Glomerular endothelial cell (primary cell): ENCODE measurements around the gene PTEN. TPM values are rescaled to one million over a fixed set of nuclear protein-coding genes. Genes with fewer than 3 reads are reported as not detected.

Experiments used
- DNase-seq: peaks from one replicate; pipeline ENCODE4 v3.0.0-alpha.2; 2011; ENCODE audit warnings: low read depth, low spot score; ENCODE audit errors: extremely low read depth
- total RNA-seq: library from RNA; depleted of rRNA; stranded (reverse); fragments of >200 nt; gene quantifications from 2 replicates; pipeline ENCODE4 v1.2.3, GENCODE V29; 2015

Gene PTEN
- total RNA-seq, 1 donor from 2014 or later: 64.8 TPM

DNA sequence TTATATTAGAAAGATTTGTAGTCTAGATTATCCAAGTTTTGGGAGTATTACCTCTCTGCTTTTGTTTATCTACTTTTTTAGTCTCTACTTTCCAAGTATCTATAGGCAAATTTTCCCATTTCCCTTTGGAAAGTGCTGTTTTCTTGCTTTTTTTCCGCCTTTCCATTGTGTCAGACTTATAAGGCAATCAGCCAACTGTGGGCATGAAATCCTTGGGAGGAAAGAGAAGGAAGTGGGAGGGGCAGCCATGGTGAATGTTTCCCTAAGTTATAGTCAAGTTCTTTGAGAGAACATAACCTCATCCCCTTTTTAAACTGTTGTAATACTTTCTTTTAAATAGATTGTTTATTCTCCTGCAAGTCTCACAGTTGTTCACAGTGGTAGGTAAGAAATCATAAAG, 52.6 kb downstream of the PTEN start:
- DNase-seq: no peak

DNA sequence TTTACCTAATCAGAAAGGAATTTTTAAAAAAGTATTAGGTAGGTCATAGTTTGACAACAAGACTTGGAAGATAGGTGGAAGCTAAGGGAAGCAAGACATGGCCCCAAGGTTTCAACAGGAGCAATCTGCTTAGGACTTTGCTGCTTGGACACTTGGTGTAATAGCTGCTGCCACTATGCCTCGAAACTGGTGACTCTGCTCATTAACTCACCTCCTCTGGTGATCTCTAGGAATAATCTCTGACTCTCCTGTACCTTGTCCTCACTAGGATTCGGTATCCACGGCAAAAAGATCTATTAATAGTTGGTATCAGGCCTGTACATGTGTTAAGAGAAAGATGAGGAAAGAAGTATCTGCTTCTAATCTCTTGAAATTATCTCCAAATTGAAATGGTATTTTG, 53.1 kb downstream of the PTEN start:
- DNase-seq: no peak

DNA sequence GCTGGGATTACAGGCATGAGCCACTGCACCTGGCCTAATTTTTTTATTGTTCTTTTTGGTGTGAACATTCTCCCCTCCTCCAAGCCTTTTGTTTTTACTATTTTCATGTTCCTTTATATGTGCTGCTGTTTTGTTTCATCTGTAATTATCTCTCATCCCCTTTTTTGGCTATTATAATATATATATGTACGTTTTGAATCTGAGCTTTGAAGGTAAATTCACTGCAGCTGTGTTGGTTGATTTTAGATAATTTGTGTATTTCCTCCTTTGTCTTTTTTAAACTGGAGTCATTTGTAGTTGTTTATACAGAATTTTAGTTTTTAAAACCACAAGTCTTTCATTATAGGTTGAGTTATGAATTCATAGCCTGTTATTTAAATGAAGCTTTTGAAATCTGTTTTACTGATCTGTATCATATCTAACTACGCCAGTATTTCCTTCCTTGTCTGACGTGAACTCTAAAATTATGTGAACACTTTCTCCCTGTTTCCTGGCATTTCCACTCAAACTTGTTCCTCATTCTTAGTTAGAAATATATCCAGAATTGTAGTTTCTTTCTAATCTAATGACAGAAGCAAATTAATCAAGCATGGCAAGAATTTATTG, 54.9 kb downstream of the PTEN start:
- DNase-seq: no peak

DNA sequence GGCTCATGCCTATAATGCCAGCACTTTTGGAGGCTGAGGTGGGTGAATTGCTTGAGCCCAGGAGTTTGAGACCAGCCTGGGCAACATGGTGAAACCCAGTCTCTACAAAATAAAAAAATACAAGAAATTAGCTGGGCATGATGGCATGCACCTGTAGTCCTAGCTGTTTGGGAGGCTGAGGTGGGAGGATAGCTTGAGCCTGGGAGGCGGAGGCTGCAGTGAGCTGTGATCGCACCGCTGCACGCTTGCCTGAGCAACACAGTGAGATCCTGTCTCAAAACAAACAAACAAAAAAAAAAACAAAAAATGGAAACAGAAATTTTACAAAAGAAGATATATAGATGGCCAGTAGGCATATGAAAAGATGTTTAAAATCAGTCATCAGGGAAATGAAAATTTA, 57.1 kb downstream of the PTEN start:
- no peak for DNase-seq

DNA sequence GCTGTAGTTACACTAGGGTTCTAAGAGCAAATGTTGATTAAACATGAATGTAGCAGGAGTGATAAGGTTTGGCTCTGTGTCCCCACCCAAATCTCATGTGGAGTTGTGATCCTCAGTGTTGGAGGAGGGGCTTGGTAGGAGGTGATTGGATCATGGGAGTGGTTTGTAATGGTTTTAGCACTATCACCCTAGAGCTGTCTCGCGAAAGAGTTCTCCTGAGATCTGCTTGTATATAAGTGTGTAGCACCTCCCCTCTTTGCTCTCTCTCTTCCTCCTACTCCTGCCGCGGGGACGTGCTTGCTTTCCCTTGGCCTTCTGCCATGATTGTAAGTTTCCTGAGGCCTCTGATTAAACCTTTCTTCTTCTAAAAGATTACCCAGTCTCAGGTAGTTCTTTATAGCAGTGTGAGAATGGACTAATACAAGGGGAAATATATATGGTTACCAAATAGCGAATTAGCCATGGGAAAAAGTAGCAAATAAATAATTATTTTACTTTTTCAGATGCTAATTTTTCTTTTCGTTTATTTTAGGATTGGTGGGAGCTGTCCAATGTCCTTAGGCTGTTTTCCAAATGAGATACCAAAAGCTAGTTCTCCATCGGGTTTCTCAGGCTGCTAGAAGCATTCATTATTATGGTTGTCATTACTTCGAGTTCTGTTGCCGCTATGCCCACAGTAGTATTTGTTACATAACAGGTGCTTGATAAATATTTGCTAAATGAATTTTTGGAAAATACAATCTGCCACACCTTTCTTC, 58.7 kb downstream of the PTEN start:
- DNase-seq: no peak

DNA sequence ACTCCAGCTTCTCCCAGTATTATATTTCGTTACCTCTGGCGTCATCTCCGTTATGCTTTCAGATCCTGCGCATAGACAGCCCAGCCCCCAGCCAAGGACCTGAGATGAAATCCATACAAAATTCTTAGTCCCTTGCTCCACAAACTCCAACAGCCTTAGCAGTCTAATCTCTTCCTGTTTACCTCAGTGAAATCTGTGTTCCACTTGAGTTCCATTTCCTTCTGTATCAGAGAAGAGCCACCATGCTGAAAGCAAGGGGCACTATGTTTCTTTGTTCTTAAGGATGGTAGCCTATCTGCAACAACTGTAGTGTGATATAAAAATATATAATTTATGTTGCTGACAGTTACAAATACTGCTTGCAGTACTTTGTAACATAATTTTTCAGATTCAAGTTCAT, 59.8 kb downstream of the PTEN start:
- no peak for DNase-seq

DNA sequence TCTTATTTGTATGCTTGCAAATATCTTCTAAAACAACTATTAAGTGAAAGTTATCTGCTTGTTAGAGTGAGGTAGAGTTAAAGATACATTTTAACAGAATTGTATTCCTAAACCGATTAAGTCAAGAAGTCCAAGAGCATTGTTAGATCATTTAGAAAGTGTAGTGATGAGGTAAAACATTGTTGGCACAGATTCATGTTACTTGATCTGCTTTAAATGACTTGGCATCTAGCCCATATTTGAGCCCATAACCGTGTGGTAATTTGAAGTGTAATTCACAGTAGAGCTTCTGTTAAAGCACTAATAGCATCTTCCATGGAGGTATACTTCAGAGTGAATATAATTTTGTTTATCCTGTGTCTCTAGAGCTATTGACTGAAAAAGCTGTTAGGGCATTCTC, 62.1 kb downstream of the PTEN start:
- no peak for DNase-seq

DNA sequence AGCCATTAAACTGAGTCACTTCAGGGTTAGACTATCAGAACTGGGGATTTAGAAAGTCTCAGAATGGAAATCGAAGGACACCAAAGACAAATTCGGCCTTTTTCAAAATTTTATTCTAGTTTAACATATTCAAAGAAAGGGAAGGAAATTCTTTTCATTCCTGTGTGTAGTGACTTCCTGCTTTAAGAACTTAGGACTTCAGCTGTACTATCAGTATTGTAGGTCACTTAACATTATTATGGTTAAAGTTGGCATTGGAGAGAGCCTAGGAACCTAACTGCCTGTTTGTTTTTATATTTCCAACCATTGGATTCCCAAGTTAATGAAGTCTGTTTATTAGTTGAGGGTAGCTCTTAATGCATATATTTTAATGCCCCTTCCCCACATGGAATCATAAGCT, 63.7 kb downstream of the PTEN start:
- DNase-seq: no peak

DNA sequence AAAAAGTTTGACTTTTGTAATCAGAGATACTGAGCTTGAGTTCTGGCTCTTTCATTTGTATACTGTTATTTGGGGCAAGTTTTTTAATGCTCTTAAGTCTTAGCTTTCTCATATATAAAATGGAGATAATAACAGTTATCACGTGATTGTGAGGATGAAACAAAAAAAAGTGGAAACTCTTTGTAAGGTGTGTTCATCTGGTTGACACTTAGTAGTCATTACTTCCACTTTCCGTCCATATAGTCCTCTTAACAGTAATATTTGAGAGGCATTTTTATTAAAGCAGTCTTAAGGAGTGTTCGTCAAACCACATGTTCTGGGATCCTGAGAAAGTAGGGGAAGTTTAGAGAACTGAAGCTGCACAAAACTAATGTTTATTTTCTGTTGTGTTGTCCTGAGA, 65.6 kb downstream of the PTEN start:
- no peak for DNase-seq

DNA sequence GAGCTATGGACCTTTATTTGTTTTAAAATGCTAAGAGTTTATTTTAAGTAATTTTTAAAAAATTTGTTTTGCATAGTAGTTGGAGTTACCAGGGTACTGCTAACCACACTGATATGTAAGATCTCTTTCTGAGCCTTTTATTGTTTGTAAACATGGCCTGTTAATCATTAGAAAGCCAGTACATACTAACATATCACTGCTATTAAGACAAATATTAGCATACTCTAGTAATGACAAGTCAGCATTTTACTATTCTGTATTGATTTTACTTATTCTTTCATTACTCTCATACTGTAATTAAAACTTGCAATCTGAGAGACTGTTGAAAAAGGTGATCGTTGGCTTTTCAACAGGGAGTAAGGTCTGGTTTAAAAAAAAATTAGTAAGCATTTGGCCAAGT, 66.7 kb downstream of the PTEN start:
- DNase-seq: no peak

DNA sequence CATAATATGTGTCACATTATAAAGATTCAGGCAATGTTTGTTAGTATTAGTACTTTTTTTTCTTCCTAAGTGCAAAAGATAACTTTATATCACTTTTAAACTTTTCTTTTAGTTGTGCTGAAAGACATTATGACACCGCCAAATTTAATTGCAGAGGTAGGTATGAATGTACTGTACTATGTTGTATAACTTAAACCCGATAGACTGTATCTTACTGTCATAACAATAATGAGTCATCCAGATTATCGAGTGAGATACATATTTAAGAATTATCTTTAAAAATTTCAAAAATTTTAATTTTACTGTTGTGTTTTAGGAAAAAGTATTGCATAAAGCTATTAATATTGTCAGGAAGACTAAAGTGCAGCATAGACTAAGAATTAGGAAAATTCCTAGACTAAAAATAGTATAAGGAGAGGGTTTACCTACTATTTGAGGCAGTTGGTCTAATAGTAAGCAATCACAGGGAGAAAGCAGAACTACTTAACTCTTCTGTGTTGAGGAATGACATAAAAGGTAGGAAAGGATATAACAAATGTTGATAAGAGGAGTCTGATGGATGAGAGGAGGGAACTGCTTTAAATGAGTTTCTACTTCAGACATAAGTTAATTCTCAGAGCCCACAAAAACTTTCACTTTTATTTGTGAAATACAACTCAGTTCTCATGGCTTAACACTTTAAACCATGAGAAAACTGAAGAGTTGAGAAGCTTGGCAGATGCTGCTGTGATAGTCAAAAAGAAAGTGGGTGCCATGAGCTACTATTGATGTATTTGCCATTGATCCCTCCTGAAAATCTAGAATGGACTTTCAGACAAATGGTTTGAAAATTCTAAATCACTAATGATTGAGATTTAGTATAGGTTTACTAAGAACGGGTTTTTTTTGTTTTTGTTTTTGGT, 67.8 kb downstream of the PTEN start:
- DNase-seq: no peak

DNA sequence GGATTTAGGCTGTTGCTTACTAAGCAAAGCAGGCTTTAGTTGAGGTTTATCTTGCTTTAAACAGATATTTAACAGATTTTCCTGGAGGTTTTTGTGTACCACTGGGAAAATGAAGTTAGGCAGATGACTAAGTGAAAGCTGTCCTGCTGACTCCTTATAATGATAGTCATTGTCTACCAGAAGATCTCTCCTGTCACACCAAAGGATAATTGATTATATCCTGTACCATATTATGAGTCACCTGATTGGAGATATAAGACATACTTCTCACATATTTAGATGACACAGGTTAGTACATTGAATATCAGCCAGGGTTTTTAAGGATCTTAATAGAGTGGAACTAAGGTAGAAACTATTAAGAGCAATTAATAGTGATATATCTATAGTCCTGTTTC, 68.4 kb downstream of the PTEN start:
- DNase-seq: no peak

DNA sequence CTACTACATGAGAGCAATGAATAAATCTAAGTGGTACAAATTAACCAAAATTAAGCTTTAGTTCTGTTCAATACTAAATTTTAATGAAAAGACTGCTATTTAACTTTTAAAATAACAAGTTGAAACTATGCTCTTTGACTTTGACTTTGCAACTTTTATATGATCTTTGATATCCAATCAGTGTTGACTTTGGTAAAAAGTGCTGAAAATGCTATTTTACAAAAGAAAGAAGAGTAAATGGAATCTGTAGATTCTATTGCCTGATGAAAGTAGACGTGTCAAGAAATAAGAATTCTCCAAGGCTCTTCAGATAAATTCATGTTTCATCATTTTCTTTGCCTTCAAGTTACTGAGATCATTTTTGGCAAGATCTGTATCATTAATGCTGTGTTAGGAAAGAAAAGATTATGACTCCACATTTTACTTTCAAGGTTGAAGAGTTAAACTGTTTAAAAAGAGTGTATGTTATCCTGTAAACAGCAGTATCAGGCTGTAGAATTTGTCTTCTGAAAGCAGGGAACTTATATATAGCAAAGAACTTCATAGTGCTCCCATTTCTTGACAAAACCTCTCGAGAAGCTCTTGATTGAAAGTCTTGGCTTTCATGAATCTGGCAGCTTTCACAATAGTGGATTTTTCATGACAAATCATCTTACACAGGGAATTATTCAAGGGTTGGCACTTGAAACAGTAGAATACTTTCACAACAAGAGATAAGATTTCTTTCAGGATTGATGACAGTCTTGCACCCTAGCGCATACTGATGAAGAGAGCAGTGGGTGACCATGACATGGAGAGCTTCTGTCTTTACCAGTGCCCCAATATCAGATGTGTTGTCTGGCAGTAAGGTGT, 72.1 kb downstream of the PTEN start:
- DNase-seq: no peak

DNA sequence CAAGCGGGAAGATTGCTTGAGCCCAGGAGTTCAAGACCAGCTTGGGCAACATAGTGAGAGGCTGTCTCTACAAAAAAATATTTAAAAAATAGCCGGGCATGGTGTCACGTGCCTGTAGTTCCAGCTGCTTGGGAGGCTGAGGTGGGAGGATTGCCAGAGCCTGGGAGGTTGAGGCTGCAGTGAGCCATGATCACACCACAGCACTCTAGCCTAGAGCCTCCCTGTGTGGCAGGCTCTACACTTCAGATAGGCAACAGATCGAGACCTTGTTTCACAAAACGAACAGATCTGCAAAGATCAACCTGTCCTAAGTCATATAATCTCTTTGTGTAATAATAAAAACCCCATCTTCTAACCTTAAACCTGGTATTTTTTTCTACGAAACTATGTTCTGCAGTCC, 76.8 kb downstream of the PTEN start:
- DNase-seq: no peak

DNA sequence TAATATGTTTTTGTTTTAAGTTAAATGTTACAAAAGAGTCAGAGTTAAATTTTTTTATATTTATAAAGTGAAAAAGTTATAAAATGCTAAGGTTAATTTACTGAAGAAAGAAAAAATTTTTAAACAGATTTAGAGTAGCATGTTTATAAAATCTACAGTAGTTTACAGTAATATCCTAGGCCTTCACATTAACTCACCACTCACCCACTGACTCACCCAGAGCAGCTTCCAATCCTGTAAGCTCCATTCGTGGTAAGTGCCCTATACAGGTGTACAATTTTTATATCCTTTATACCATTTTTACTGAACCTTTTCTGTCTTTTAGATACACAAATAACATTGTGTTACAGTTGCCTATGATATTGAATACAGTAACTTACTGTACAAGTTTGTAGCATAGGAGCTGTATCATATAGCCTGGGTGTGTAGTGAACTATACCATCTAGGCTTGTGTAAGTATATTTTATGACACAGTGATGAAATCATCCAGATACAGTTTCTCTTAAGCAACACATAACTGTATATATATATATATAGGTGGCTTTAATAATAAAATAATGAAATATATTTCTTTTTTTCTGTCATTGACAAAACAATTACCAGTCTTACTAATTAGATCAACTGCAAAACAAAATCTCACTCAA, 79.6 kb downstream of the PTEN start:
- no peak for DNase-seq

DNA sequence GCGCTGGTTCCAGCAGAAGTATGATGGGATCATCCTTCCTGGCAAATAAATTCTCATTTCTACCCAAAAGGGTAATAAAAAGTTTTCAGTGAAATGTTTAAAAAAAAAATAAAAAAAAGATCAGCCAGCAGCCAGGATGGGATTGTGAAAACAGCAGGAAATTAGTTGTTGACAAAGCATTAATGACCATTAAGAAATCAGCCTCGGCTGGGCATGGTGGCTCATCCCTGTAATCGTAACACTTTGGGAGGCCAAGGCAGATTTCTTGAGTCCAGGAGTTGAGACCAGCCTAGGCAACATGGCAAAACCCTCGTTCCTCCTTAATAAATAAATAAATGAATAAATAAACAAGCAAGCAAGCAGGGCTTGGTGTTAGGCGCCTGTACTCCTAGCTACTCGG, 82.6 kb downstream of the PTEN start:
- no peak for DNase-seq

DNA sequence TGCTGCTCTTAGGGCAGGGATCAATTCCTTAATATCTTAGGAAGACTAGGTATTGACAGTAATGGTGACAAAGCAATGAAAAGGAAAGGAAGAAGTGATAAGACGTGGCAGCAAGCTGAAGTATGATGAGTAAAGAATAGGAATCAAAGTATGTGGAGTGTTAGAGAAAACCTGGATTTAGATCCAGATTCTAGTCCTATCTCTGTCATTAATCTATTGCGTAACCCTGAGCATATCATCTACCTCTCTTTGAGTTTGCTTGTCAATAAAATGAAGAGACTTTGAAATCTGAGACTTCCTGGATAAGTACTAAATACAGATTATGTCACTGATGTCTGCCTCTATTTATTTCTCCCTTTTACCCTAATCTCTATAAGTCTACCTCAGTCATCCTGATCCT, 89.2 kb downstream of the PTEN start:
- no peak for DNase-seq

DNA sequence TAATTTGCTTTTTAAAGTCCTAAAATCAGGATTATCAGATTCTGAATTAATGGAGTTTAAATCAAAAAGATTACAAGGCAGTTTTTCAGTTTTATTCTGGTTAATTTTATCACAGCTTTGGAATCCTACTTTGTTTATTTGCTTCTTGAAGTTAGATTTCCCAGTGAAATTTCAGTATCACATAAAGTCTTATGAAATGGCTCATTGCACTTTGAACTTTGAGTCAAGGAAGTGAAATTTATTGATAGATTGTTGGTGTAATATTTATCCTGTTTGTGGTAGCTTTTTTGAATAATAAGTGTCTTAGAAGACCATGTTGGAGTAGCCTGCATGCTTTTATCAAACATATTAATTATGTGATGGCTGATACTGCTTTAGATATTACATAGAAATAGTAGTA, 92.6 kb downstream of the PTEN start:
- DNase-seq: no peak

DNA sequence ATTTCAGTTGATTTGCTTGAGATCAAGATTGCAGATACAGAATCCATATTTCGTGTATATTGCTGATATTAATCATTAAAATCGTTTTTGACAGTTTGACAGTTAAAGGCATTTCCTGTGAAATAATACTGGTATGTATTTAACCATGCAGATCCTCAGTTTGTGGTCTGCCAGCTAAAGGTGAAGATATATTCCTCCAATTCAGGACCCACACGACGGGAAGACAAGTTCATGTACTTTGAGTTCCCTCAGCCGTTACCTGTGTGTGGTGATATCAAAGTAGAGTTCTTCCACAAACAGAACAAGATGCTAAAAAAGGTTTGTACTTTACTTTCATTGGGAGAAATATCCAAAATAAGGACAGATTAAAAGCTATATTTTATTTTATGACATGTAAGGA, 94.3 kb downstream of the PTEN start:
- no peak for DNase-seq

DNA sequence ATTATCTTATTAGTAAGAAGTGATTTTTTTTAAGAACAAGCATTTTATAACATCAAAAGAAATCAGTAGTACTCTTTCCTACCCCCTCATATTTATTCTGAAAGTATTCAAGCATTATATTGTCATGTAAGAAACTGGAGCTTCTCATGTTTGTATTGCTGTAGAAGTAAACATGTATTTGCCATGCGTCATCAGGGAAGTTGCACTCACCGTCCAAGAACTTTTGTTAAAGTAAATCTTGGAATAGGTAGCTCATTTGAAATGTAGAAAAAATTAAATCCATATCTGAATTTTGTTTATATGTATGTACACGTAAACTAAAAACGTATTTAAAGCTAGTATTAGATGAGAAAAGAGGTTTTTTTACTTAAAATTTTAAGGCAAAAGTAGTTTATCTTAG, 96.8 kb downstream of the PTEN start:
- DNase-seq: peak; percentile 39
